IMR-90 (cell line): ENCODE results near the gene IFNGR1. TPM values are rescaled to one million over a fixed set of nuclear protein-coding genes. Genes with fewer than 3 reads are reported as not detected.

Experiments used
- ATAC-seq: fragments of 200-7000 bp; cut with Tn5 transposase; 2 replicates; pipeline ENCODE4 v1.9.1; 2020; ENCODE audit warnings: low read depth, mild to moderate bottlenecking, moderate library complexity
- BruUV-seq: library from RNA; stranded (reverse); fragments of 400-500 nt; replicated peaks from 2 replicates; lab custom pipeline; 2021; lab: Mats Ljungman, UMichigan
- CTCF ChIA-PET: fragments of 300-600 bp; formaldehyde crosslinking; extraction: SDS; loops from one replicate; lab custom pipeline; 2021; ENCODE audit warnings: antibody characterized with exemption; lab: Yijun Ruan, JAX
- POLR2A ChIA-PET: fragments of 300-600 bp; sonication (Branson Sonifier 250); formaldehyde crosslinking; loops from one replicate; lab custom pipeline; 2022; ENCODE audit warnings: antibody characterized with exemption; ENCODE audit not compliant: unreplicated experiment; lab: Charles Lee
- DNase-seq: peaks from one replicate; pipeline ENCODE4 v3.0.0; 2013
- H2AFZ ChIP-seq: replicated peaks from 2 replicates; pipeline ENCODE3; 2013; ENCODE audit warnings: low read length, mild to moderate bottlenecking; ENCODE audit not compliant: poor library complexity
- H2AK5ac ChIP-seq: 2 replicates; pipeline ENCODE4 v1.6.1; 2013; ENCODE audit warnings: low read depth, low read length, inconsistent platforms
- H2AK9ac ChIP-seq: replicated peaks from 2 replicates; pipeline ENCODE3; 2013; ENCODE audit warnings: mild to moderate bottlenecking, low read depth, low read length, moderate library complexity; ENCODE audit not compliant: poor library complexity
- H2BK120ac ChIP-seq: 2 replicates; pipeline ENCODE4 v1.6.1; 2013; ENCODE audit warnings: low read depth, low read length, inconsistent platforms
- H2BK15ac ChIP-seq: 3 replicates; pipeline ENCODE4 v1.6.1; 2013; ENCODE audit warnings: low read depth, low read length, inconsistent platforms
- H2BK20ac ChIP-seq: 2 replicates; pipeline ENCODE4 v1.6.1; 2013; ENCODE audit warnings: low read depth, mild to moderate bottlenecking, inconsistent platforms, low read length, moderate library complexity
- H2BK5ac ChIP-seq: 2 replicates; pipeline ENCODE4 v1.6.1; 2013; ENCODE audit warnings: mild to moderate bottlenecking, low read depth, low read length, inconsistent platforms; ENCODE audit not compliant: poor library complexity, severe bottlenecking
- H3K14ac ChIP-seq: replicated peaks from 2 replicates; pipeline ENCODE4 v1.6.1; 2013; ENCODE audit warnings: low read depth, low read length, inconsistent platforms
- H3K18ac ChIP-seq: 2 replicates; pipeline ENCODE4 v1.6.1; 2013; ENCODE audit warnings: low read depth, low read length, control low read depth
- H3K23ac ChIP-seq: 2 replicates; pipeline ENCODE4 v1.6.1; 2013; ENCODE audit warnings: low read depth, low read length, inconsistent platforms
- H3K27ac ChIP-seq: 2 replicates; pipeline ENCODE4 v1.5.1; 2013; ENCODE audit warnings: mild to moderate bottlenecking, control low read depth, low read length; ENCODE audit not compliant: insufficient read depth
- H3K27me3 ChIP-seq: 2 replicates; pipeline ENCODE4 v1.6.1; 2013; ENCODE audit warnings: low read length; ENCODE audit not compliant: control insufficient read depth, insufficient read depth
- H3K36me3 ChIP-seq: 2 replicates; pipeline ENCODE4 v1.6.1; 2013; ENCODE audit warnings: low read length, mixed read lengths; ENCODE audit not compliant: control insufficient read depth, insufficient read depth
- H3K4ac ChIP-seq: 2 replicates; pipeline ENCODE4 v1.6.1; 2013; ENCODE audit warnings: low read depth, low read length, inconsistent platforms
- H3K4me1 ChIP-seq: 2 replicates; pipeline ENCODE4 v1.6.1; 2013; ENCODE audit warnings: low read length, mixed read lengths; ENCODE audit not compliant: control insufficient read depth, insufficient read depth
- H3K4me2 ChIP-seq: 2 replicates; pipeline ENCODE4 v1.6.1; 2013; ENCODE audit warnings: low read depth, mild to moderate bottlenecking, control low read depth, low read length, moderate library complexity
- H3K4me3 ChIP-seq: 2 replicates; pipeline ENCODE4 v1.5.1; 2013; ENCODE audit warnings: low read depth, mild to moderate bottlenecking, control low read depth, low read length, moderate library complexity; ENCODE audit not compliant: insufficient read depth
- H3K56ac ChIP-seq: 2 replicates; pipeline ENCODE4 v1.6.1; 2013; ENCODE audit warnings: low read length, inconsistent platforms; ENCODE audit not compliant: insufficient read depth; ENCODE audit errors: extremely low read depth
- H3K79me1 ChIP-seq, 2 experiments: 2 replicates each; pipeline ENCODE4 v1.6.1; 2013; ENCODE audit warnings: low read length in 2 of 2, inconsistent platforms in 1 of 2, low read depth in 1 of 2
- H3K9ac ChIP-seq: 2 replicates; pipeline ENCODE4 v1.6.1; 2013; ENCODE audit warnings: low read depth, low read length, control low read depth
- H3K9me1 ChIP-seq: 2 replicates; pipeline ENCODE4 v1.6.1; 2013; ENCODE audit warnings: low read length, inconsistent platforms; ENCODE audit not compliant: insufficient read depth
- H3K9me3 ChIP-seq: 2 replicates; pipeline ENCODE4 v1.6.1; 2013; ENCODE audit warnings: low read length; ENCODE audit not compliant: control insufficient read depth, insufficient read depth
- H4K20me1 ChIP-seq: 2 replicates; pipeline ENCODE4 v1.6.1; 2013; ENCODE audit warnings: low read length, inconsistent platforms; ENCODE audit not compliant: insufficient read depth
- H4K5ac ChIP-seq: 2 replicates; pipeline ENCODE4 v1.6.1; 2013; ENCODE audit warnings: mild to moderate bottlenecking, low read depth, low read length, control low read depth
- H4K8ac ChIP-seq, 2 experiments: 2 replicates each; pipeline ENCODE4 v1.6.1; 2013; ENCODE audit warnings: low read depth in 2 of 2, low read length in 2 of 2, control low read depth in 1 of 2, inconsistent platforms in 1 of 2
- H4K91ac ChIP-seq: 2 replicates; pipeline ENCODE4 v1.6.1; 2013; ENCODE audit warnings: low read depth, low read length, inconsistent platforms; ENCODE audit not compliant: insufficient read depth
- BHLHE40 ChIP-seq: fragments of 150-350 bp; IDR thresholded peaks from 2 replicates; pipeline ENCODE4 v1.6.1; 2016; ENCODE audit warnings: mild to moderate bottlenecking, low read depth, low read length
- CEBPB ChIP-seq: IDR thresholded peaks from 2 replicates; pipeline ENCODE4 v1.6.1; 2012; ENCODE audit warnings: low read depth, low read length, improper control_type of control experiment
- CHD1 ChIP-seq: IDR thresholded peaks from 2 replicates; pipeline ENCODE4 v1.6.1; 2012; ENCODE audit warnings: low read depth, low read length, improper control_type of control experiment
- CTCF ChIP-seq: conservative IDR thresholded peaks from 2 replicates; pipeline ENCODE4 v1.5.1; 2012; ENCODE audit warnings: mild to moderate bottlenecking, low read depth, low read length, improper control_type of control experiment
- FOS ChIP-seq: fragments of 150-350 bp; IDR thresholded peaks from 2 replicates; pipeline ENCODE4 v1.6.1; 2016; ENCODE audit warnings: low read depth, low read length
- MAFK ChIP-seq: IDR thresholded peaks from 2 replicates; pipeline ENCODE4 v1.6.1; 2012; ENCODE audit warnings: low read depth, low read length, improper control_type of control experiment
- MAZ ChIP-seq: IDR thresholded peaks from 2 replicates; pipeline ENCODE4 v1.6.1; 2012; ENCODE audit warnings: low read depth, mild to moderate bottlenecking, low read length, improper control_type of control experiment, moderate library complexity, borderline replicate concordance
- MXI1 ChIP-seq: IDR thresholded peaks from 2 replicates; pipeline ENCODE4 v1.6.1; 2012; ENCODE audit warnings: low read depth, mild to moderate bottlenecking, low read length, moderate library complexity, borderline replicate concordance
- NFE2L2 ChIP-seq: fragments of 150-350 bp; IDR thresholded peaks from 2 replicates; pipeline ENCODE4 v1.6.1; 2016; ENCODE audit warnings: low read depth, mild to moderate bottlenecking, low read length
- POLR2A ChIP-seq: IDR thresholded peaks from 2 replicates; pipeline ENCODE4 v1.6.1; 2012; ENCODE audit warnings: mild to moderate bottlenecking, low read depth, low read length
- RAD21 ChIP-seq: IDR thresholded peaks from 2 replicates; pipeline ENCODE4 v1.6.1; 2012; ENCODE audit warnings: low read length, improper control_type of control experiment
- RCOR1 ChIP-seq: IDR thresholded peaks from 2 replicates; pipeline ENCODE4 v1.6.1; 2012; ENCODE audit warnings: mild to moderate bottlenecking, low read length, improper control_type of control experiment; ENCODE audit not compliant: insufficient replicate concordance
- RFX5 ChIP-seq: IDR thresholded peaks from 2 replicates; pipeline ENCODE4 v1.8.0; 2012; ENCODE audit warnings: low read depth, mild to moderate bottlenecking, low read length, moderate library complexity
- SMC3 ChIP-seq: fragments of 150-350 bp; IDR thresholded peaks from 2 replicates; pipeline ENCODE4 v1.6.1; 2016; ENCODE audit warnings: low read depth, mild to moderate bottlenecking, antibody characterized with exemption, low read length, moderate library complexity
- USF2 ChIP-seq: fragments of 150-350 bp; IDR thresholded peaks from 2 replicates; pipeline ENCODE4 v1.6.1; 2017; ENCODE audit warnings: mild to moderate bottlenecking, antibody characterized with exemption, low read length, low read depth
- WGBS, 2 experiments: methylation state at CpG; one replicate each; pipeline versions ENCODE4 v1.1.5 to v1.1.7; 2013; ENCODE audit warnings: missing lambda C conversion rate in 2 of 2; ENCODE audit not compliant: insufficient read length in 1 of 2; ENCODE audit errors: extremely low coverage in 2 of 2; 5-methylcytosine and 5-hydroxymethylcytosine counted together
- dilution Hi-C: fragments of 300-500 bp; cut with HindIII; formaldehyde crosslinking; loops from one replicate; pipeline ENCODE4 v1.14.3; 2018; ENCODE audit warnings: low sequenced_read_pairs; ENCODE audit not compliant: unreplicated experiment
- in situ Hi-C: fragments of 300-500 bp; cut with MboI; formaldehyde crosslinking; loops from 3 replicates; pipeline ENCODE4 v1.14.3; 2019; ENCODE audit warnings: low sequenced_read_pairs, inconsistent platforms, mixed read lengths
- intact Hi-C: fragments of 100-400 bp; cut with micrococcal nuclease; formaldehyde crosslinking; loops from 2 replicates; pipeline ENCODE4 v1.10.0; 2022
- polyA plus RNA-seq, 3 experiments: library from polyadenylated mRNA; depleted of rRNA; stranded (reverse); fragments of >200 nt; gene quantifications; 2 replicates each; pipeline ENCODE4 v1.2.3, GENCODE V29; 2012; ENCODE audit warnings: low replicate concordance in 1 of 3
- total RNA-seq: library from RNA; depleted of rRNA; stranded (reverse); fragments of >200 nt; gene quantifications from 2 replicates; pipeline ENCODE4 v1.2.3, GENCODE V29; 2012
- TF ChIP-seq, protein P1 (sequence below): fragments of 150-350 bp; IDR thresholded peaks from 2 replicates; pipeline ENCODE4 v1.6.1; 2016; ENCODE audit warnings: low read depth, mild to moderate bottlenecking, low read length, moderate library complexity, borderline replicate concordance

The IFNGR1 gene
- total and polyA plus RNA-seq, 2 of the 4 experiments (the other 2 are of a cell fraction): 19.1 to 25.6 TPM

DNA sequence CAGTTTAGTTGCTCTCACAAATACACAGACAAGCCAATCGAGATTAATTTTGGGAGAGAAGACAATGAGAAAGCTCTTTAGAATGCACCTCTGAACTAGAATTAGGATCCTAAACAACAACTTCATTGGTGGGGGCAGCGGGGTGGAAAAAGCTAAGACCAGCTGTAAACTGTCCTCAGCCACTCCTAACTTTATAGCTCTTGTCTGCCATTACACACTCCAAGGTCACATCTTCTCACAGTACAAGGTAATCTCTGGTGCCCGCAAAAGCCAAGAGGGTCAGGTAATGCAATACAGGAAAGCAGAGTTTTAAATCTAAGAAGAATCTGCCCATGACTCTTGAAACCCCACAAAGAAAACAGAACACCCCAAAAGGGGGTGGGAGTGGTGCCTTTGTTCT lies 27.9 kb downstream of the IFNGR1 start:
- Histone ChIP-seq H3K14ac (no peak overlapping the region), H4K8ac (no peak overlapping the region), H3K79me1 (no peaks in the 10 kb centered on the region), H3K4ac (no peak overlapping the region), H2BK120ac (no peak overlapping the region), H4K5ac (no peak overlapping the region), H3K4me3 (no peak overlapping the region), H3K4me1 (no peaks in the 10 kb centered on the region), H2AK5ac (no peak overlapping the region), H2BK20ac (no peak overlapping the region), H2AFZ (no peak overlapping the region), H3K9me1 (no peaks in the 10 kb centered on the region), H3K23ac (no peak overlapping the region), H2AK9ac (no peak overlapping the region), H2BK15ac (no peak overlapping the region), H3K27me3 (no peaks in the 10 kb centered on the region), H3K4me2 (no peak overlapping the region), H3K27ac (no peak overlapping the region), H3K36me3 (no peaks in the 10 kb centered on the region), H3K9me3 (peaks cover 2% of the 10 kb centered on the region; the same call in 1 of the 2 replicates), H3K9ac (no peak overlapping the region), H3K18ac (no peak overlapping the region), H3K56ac (no peak overlapping the region), H4K91ac (no peak overlapping the region), H2BK5ac (no peak overlapping the region), H4K20me1 (no peaks in the 10 kb centered on the region)
- no peak for ATAC-seq
- no TSS peak for BruUV-seq
- in situ Hi-C loops: no loop called here
- CTCF ChIA-PET: no interaction called here
- POLR2A ChIA-PET: no interaction called here
- WGBS, 2 experiments: no CpG with 5 or more reads among the region's 3 CpGs
- DNase-seq: no peak
- intact Hi-C loops: no loop called here
- dilution Hi-C loops: no loop called here
- TF ChIP-seq CTCF (no peak), MAZ (no peak), USF2 (no peak), NFE2L2 (no peak), SMC3 (no peak), CHD1 (no peak), MAFK (no peak), RAD21 (no peak), BHLHE40 (no peak), RCOR1 (no peak), MXI1 (no peak), RFX5 (no peak), POLR2A (no peak), CEBPB (no peak), FOS (no peak)
- TF ChIP-seq, protein P1, sequence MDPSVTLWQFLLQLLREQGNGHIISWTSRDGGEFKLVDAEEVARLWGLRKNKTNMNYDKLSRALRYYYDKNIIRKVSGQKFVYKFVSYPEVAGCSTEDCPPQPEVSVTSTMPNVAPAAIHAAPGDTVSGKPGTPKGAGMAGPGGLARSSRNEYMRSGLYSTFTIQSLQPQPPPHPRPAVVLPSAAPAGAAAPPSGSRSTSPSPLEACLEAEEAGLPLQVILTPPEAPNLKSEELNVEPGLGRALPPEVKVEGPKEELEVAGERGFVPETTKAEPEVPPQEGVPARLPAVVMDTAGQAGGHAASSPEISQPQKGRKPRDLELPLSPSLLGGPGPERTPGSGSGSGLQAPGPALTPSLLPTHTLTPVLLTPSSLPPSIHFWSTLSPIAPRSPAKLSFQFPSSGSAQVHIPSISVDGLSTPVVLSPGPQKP: no peak
